HepG2 (cell line): Measurements from ENCODE around the gene CSNK2A1. TPM values are rescaled to one million over a fixed set of nuclear protein-coding genes. Genes with fewer than 3 reads are reported as not detected.
A peak's percentile ranks its signal among the peaks of the same experiment; 100 is the strongest.

Source experiments
- ATAC-seq: fragments of 200-7000 bp; cut with Tn5 transposase; 3 replicates; pipeline ENCODE4 v1.9.1; 2020; ENCODE audit warnings: mild to moderate bottlenecking, moderate library complexity
- BruUV-seq: library from RNA; stranded (reverse); fragments of 400-500 nt; replicated peaks from 2 replicates; lab custom pipeline; 2021; lab: Mats Ljungman, UMichigan
- CTCF ChIA-PET: fragments of 300-600 bp; formaldehyde crosslinking; extraction: SDS; loops from one replicate; lab custom pipeline; 2021; ENCODE audit warnings: low total read pairs, inconsistent platforms, low intra/inter-chr PET ratio; lab: Yijun Ruan, JAX
- POLR2A ChIA-PET: fragments of 350-600 bp; sonication (Branson Sonifier 250); formaldehyde crosslinking; loops from one replicate; lab custom pipeline; 2020; ENCODE audit warnings: antibody characterized with exemption, inconsistent platforms; lab: Yijun Ruan, JAX
- DNase-seq: peaks from one replicate; pipeline ENCODE4 v3.0.0-alpha.2; 2015; ENCODE audit warnings: low spot score
- FAIRE-seq: peaks from 3 replicates; lab custom pipeline; 2011; peaks lifted over from hg19 to GRCh38; lab: Jason Lieb, UNC
- H2AFZ ChIP-seq: one replicate; pipeline ENCODE4 v1.6.1; 2011; ENCODE audit warnings: low read length, inconsistent platforms
- H3K27ac ChIP-seq: fragments of 300-600 bp; 3 replicates; pipeline ENCODE4 v1.8.0; 2011; ENCODE audit warnings: mixed run types, mild to moderate bottlenecking, mixed read lengths, low read length, inconsistent platforms; ENCODE audit not compliant: insufficient read depth; ENCODE audit errors: extremely low read length
- H3K27me3 ChIP-seq, 2 experiments: fragments of 200-600 bp in 1 of 2; 2 replicates in 1 of 2; 3 replicates in 1 of 2; pipeline versions ENCODE4 v1.6.0 to v1.8.0; 2011; ENCODE audit warnings: low read length in 2 of 2, mild to moderate bottlenecking in 2 of 2, moderate library complexity in 2 of 2, inconsistent platforms in 1 of 2; ENCODE audit not compliant: insufficient read depth in 2 of 2, control insufficient read depth in 1 of 2
- H3K36me3 ChIP-seq, 2 experiments: fragments of 200-600 bp in 1 of 2; replicated peaks in 1 of 2; 2 replicates in 1 of 2; 3 replicates in 1 of 2; pipeline versions ENCODE4 v1.5.1 to v1.8.0; 2011; ENCODE audit warnings: low read length in 2 of 2, inconsistent platforms in 1 of 2; ENCODE audit not compliant: insufficient read depth in 2 of 2, control insufficient read depth in 1 of 2
- H3K4me1 ChIP-seq: 2 replicates; pipeline ENCODE4 v1.5.1; 2012; ENCODE audit warnings: low read length, inconsistent platforms; ENCODE audit not compliant: insufficient read depth
- H3K4me2 ChIP-seq: 2 replicates; pipeline ENCODE4 v1.6.0; 2011; ENCODE audit warnings: low read depth, low read length, inconsistent platforms
- H3K4me3 ChIP-seq, 3 experiments: fragments of 200-600 bp in 1 of 3; sonication (generic), shearing (Covaris generic) in 1 of 3; replicated peaks in 1 of 3; 2 replicates each; pipeline ENCODE4 v1.5.1; 2011 to 2016; ENCODE audit warnings: low read length in 3 of 3, inconsistent platforms in 2 of 3, low read depth in 2 of 3, mild to moderate bottlenecking in 2 of 3, control low read depth in 1 of 3, mixed read lengths in 1 of 3; ENCODE audit not compliant: insufficient read depth in 1 of 3
- H3K79me2 ChIP-seq: one replicate; pipeline ENCODE4 v1.6.1; 2011; ENCODE audit warnings: low read length, inconsistent platforms; ENCODE audit not compliant: insufficient read depth
- H3K9ac ChIP-seq: 2 replicates; pipeline ENCODE4 v1.6.0; 2011; ENCODE audit warnings: mild to moderate bottlenecking, low read depth, low read length, inconsistent platforms; ENCODE audit not compliant: insufficient read depth
- H3K9me3 ChIP-seq: 2 replicates; pipeline ENCODE4 v1.5.1; 2012; ENCODE audit warnings: mild to moderate bottlenecking, low read length
- H4K20me1 ChIP-seq: 2 replicates; pipeline ENCODE4 v1.6.0; 2011; ENCODE audit warnings: inconsistent platforms, mild to moderate bottlenecking, low read length, moderate library complexity; ENCODE audit not compliant: insufficient read depth
- AKNA ChIP-seq: sonication (generic); formaldehyde crosslinking; IDR thresholded peaks from 2 replicates; pipeline ENCODE4 v1.4.0; 2020; ENCODE audit warnings: missing genetic modification reagents, borderline replicate concordance
- BHLHE40 ChIP-seq: IDR thresholded peaks from 2 replicates; pipeline ENCODE4 v1.6.1; 2011; ENCODE audit warnings: low read length, improper control_type of control experiment
- IKZF5 ChIP-seq: IDR thresholded peaks from 2 replicates; pipeline ENCODE4 v1.6.1; 2018; ENCODE audit warnings: missing genetic modification reagents, mild to moderate bottlenecking, missing compliant biosample characterization
- NFKBIZ ChIP-seq: IDR thresholded peaks from 2 replicates; pipeline ENCODE4 v1.6.1; 2018; ENCODE audit warnings: missing genetic modification reagents, missing compliant biosample characterization
- RORA ChIP-seq: sonication (generic); formaldehyde crosslinking; IDR thresholded peaks from 2 replicates; pipeline ENCODE4 v1.5.0; 2020; ENCODE audit warnings: mild to moderate bottlenecking, missing genetic modification reagents, moderate library complexity
- WGBS: methylation state at CpG from one replicate; pipeline ENCODE4 v1.1.6; 2017; ENCODE audit warnings: low lambda C conversion rate; 5-methylcytosine and 5-hydroxymethylcytosine counted together
- in situ Hi-C: cut with HindIII; loops from 2 replicates; pipeline ENCODE4 v1.10.0; 2017; ENCODE audit warnings: low pct_unique_long_range_greater_than_20kb; ENCODE audit not compliant: extremely low pct_ligation_motif_present
- intact Hi-C: fragments of 100-400 bp; cut with micrococcal nuclease; formaldehyde crosslinking; loops from one replicate; pipeline ENCODE4 v1.10.0; 2022; ENCODE audit not compliant: unreplicated experiment
- polyA plus RNA-seq, 8 experiments: library from polyadenylated mRNA; depleted of rRNA in 3 of 8; stranded (reverse) in 7 of 8; unstranded in 1 of 8; fragments of >200 nt; fragmentation: Illumina TruSeq in 4 of 8; extraction: Trizol in 4 of 8; gene quantifications; 2 replicates each; pipeline versions ENCODE4 v1.2.1 to v1.2.3, GENCODE V29; 2011 to 2016; ENCODE audit warnings: low read depth in 4 of 8, missing spikeins in 1 of 8, mixed read lengths in 1 of 8; ENCODE audit not compliant: insufficient read depth in 1 of 8
- total RNA-seq, 5 experiments: library from RNA; depleted of rRNA; stranded (reverse); fragments of >200 nt; fragmentation: Illumina TruSeq; extraction: Trizol; gene quantifications; 2 replicates each; pipeline ENCODE4 v1.2.3, GENCODE V29; 2016; ENCODE audit warnings: low read depth in 1 of 5

The CSNK2A1 gene
- total and polyA plus RNA-seq, 2 of the 13 experiments (the other 11 are each of a cell fraction or from before 2014, with no cell fraction given) = 153 to 231 TPM

- TF ChIP-seq NFKBIZ (CRISPR knock-in tag) (no peak), BHLHE40 (0 out of 2 replicates have a peak, but pooled peaks have one; percentile 29), AKNA (no peak), RORA (CRISPR knock-in tag) (no peak), IKZF5 (CRISPR knock-in tag) (no peak)
- no peaks in the 10 kb centered on the region for H3K36me3 ChIP-seq
- ChIA-PET POLR2A (no interaction called here), CTCF (no interaction called here)
- BruUV-seq = no TSS peak
- DNase-seq (no peak), ATAC-seq (no peak), FAIRE-seq (no peak)
- intact Hi-C loops = no loop called here
- WGBS = 32% methylated on average over 20 of the region's 20 CpGs
- H3K27me3 ChIP-seq = peaks cover 11 to 65% of the 10 kb centered on the region in 2 experiments; a peak in 4 of 5 replicates
- H3K79me2 ChIP-seq = no peaks in the 10 kb centered on the region
- H3K27ac ChIP-seq = no peak overlapping the region
- no peaks in the 10 kb centered on the region for H4K20me1 ChIP-seq
- no peak overlapping the region for H3K9ac ChIP-seq
- no peak overlapping the region for H3K4me2 ChIP-seq
- no peak overlapping the region for H2AFZ ChIP-seq
- no peaks in the 10 kb centered on the region for H3K4me1 ChIP-seq
- H3K9me3 ChIP-seq = no peaks in the 10 kb centered on the region
- in situ Hi-C loops = no loop called here
- H3K4me3 ChIP-seq = no peak overlapping the region
These were observed 24.6 kb upstream of the CSNK2A1 start for GRCh38 chr20:568097-568652.
